Endothelial cell of umbilical vein (primary cell): ENCODE measurements around the gene PRG2. TPM values are rescaled to one million over a fixed set of nuclear protein-coding genes. Genes with fewer than 3 reads are reported as not detected.

Experiments used
- BruUV-seq: library from RNA; stranded (reverse); fragments of 400-500 nt; replicated peaks from 2 replicates; lab custom pipeline; 2021; lab: Mats Ljungman, UMichigan
- CTCF ChIA-PET: fragments of 300-600, 350-600 bp; sonication (Branson Sonifier 250); formaldehyde crosslinking; loops from one replicate; lab custom pipeline; 2021; ENCODE audit warnings: antibody characterized with exemption, inconsistent platforms; lab: Charles Lee
- POLR2A ChIA-PET: fragments of 300-600, 350-600 bp; sonication (Branson Sonifier 250); formaldehyde crosslinking; loops from one replicate; lab custom pipeline; 2021; ENCODE audit warnings: antibody characterized with exemption, inconsistent platforms; lab: Charles Lee
- DNase-seq: peaks from one replicate; pipeline ENCODE4 v3.0.0-alpha.2; 2011; ENCODE audit warnings: low read depth, low spot score
- FAIRE-seq: peaks from 2 replicates; lab custom pipeline; 2011; peaks lifted over from hg19 to GRCh38; lab: Jason Lieb, UNC
- H2AFZ ChIP-seq: 2 replicates; pipeline ENCODE4 v1.6.0; 2012; ENCODE audit warnings: low read depth, low read length, control low read depth, inconsistent platforms
- H3K27ac ChIP-seq: 2 replicates; pipeline ENCODE4 v1.5.1; 2011; ENCODE audit warnings: low read depth, mild to moderate bottlenecking, control low read depth, low read length, moderate library complexity; ENCODE audit not compliant: insufficient read depth
- H3K27me3 ChIP-seq, 2 experiments: 2 replicates each; pipeline versions ENCODE4 v1.6.0 to v1.6.1; 2011; ENCODE audit warnings: low read length in 2 of 2, mixed read lengths in 1 of 2; ENCODE audit not compliant: control insufficient read depth in 2 of 2, insufficient read depth in 2 of 2
- H3K36me3 ChIP-seq, 2 experiments: 2 replicates in 1 of 2; 3 replicates in 1 of 2; pipeline ENCODE4 v1.5.1; 2011; ENCODE audit warnings: low read length in 2 of 2, mild to moderate bottlenecking in 1 of 2, moderate library complexity in 1 of 2; ENCODE audit not compliant: control insufficient read depth in 2 of 2, insufficient read depth in 2 of 2; ENCODE audit errors: extremely low read depth in 1 of 2
- H3K4me1 ChIP-seq: 3 replicates; pipeline ENCODE4 v1.5.1; 2011; ENCODE audit warnings: mild to moderate bottlenecking, low read length; ENCODE audit not compliant: control insufficient read depth, insufficient read depth; ENCODE audit errors: extremely low read depth
- H3K4me2 ChIP-seq: 2 replicates; pipeline ENCODE4 v1.6.1; 2011; ENCODE audit warnings: low read length, control low read depth, mixed read lengths; ENCODE audit not compliant: insufficient read depth
- H3K4me3 ChIP-seq, 3 experiments: fragments of 200-600 bp in 1 of 3; sonication (generic), shearing (Covaris generic) in 1 of 3; replicated peaks in 1 of 3; 2 replicates each; pipeline ENCODE4 v1.5.1; 2011 to 2016; ENCODE audit warnings: control low read depth in 3 of 3, low read length in 3 of 3, mild to moderate bottlenecking in 2 of 3, inconsistent platforms in 1 of 3, low read depth in 1 of 3, moderate library complexity in 1 of 3; ENCODE audit not compliant: insufficient read depth in 1 of 3
- H3K79me2 ChIP-seq: 2 replicates; pipeline ENCODE4 v1.6.0; 2012; ENCODE audit warnings: low read length, inconsistent platforms; ENCODE audit not compliant: control insufficient read depth, insufficient read depth
- H3K9ac ChIP-seq: replicated peaks from 2 replicates; pipeline ENCODE3; 2011; ENCODE audit warnings: low read length, control low read depth; ENCODE audit not compliant: insufficient read depth; ENCODE audit errors: extremely low read depth
- H3K9me1 ChIP-seq: replicated peaks from 3 replicates; pipeline ENCODE4 v1.6.0; 2011; ENCODE audit warnings: mild to moderate bottlenecking, low read length; ENCODE audit not compliant: control insufficient read depth, insufficient read depth; ENCODE audit errors: extremely low read depth
- H3K9me3 ChIP-seq: replicated peaks from 2 replicates; pipeline ENCODE4 v1.5.1; 2012; ENCODE audit warnings: low read length, inconsistent platforms; ENCODE audit not compliant: control insufficient read depth, insufficient read depth
- H4K20me1 ChIP-seq: replicated peaks from 2 replicates; pipeline ENCODE3; 2011; ENCODE audit warnings: mild to moderate bottlenecking, low read length; ENCODE audit not compliant: control insufficient read depth, insufficient read depth; ENCODE audit errors: extremely low read depth
- CTCF ChIP-seq, 2 donors: IDR thresholded peaks; 1 replicate in 1 of 2; 2 replicates in 1 of 2; pipeline ENCODE4 v1.5.1; 2011; ENCODE audit warnings: low read length in 2 of 2, mild to moderate bottlenecking in 2 of 2, moderate library complexity in 2 of 2, control low read depth in 1 of 2, inconsistent platforms in 1 of 2, low read depth in 1 of 2; ENCODE audit not compliant: insufficient read depth in 1 of 2; ENCODE audit errors: extremely low read depth in 1 of 2
- EZH2 ChIP-seq: IDR thresholded peaks from 2 replicates; pipeline ENCODE4 v1.6.1; 2012; ENCODE audit warnings: borderline replicate concordance, low read depth, mild to moderate bottlenecking, moderate library complexity, low read length, inconsistent platforms; ENCODE audit not compliant: severe bottlenecking
- FOS ChIP-seq: IDR thresholded peaks from 2 replicates; pipeline ENCODE4 v1.6.1; 2011; ENCODE audit warnings: mild to moderate bottlenecking, low read length, moderate library complexity, borderline replicate concordance; ENCODE audit not compliant: insufficient read depth
- GATA2 ChIP-seq: IDR thresholded peaks from 2 replicates; pipeline ENCODE4 v1.7.0; 2011; ENCODE audit warnings: low read depth, mild to moderate bottlenecking, moderate library complexity, mixed read lengths, low read length; ENCODE audit not compliant: insufficient read length, insufficient read depth
- JUN ChIP-seq: IDR thresholded peaks from 2 replicates; pipeline ENCODE4 v1.6.1; 2011; ENCODE audit warnings: borderline replicate concordance, low read depth; ENCODE audit not compliant: insufficient read length, insufficient read depth
- MAX ChIP-seq: IDR thresholded peaks from 2 replicates; pipeline ENCODE4 v1.6.1; 2011; ENCODE audit not compliant: insufficient read depth, insufficient read length
- MYC ChIP-seq: IDR thresholded peaks from one replicate; pipeline ENCODE4 v1.6.1; 2011; ENCODE audit warnings: mild to moderate bottlenecking, low read depth, low read length
- POLR2A ChIP-seq: IDR thresholded peaks from 2 replicates; pipeline ENCODE4 v1.6.1; 2012; ENCODE audit warnings: low read depth, mild to moderate bottlenecking, control low read depth, low read length
- POLR2AphosphoS5 ChIP-seq: IDR thresholded peaks from 2 replicates; pipeline ENCODE4 v1.6.1; 2012; ENCODE audit warnings: low read depth, mild to moderate bottlenecking, control low read depth, low read length, moderate library complexity; ENCODE audit not compliant: insufficient read depth
- dilution Hi-C: fragments of 300-500 bp; cut with MboI; formaldehyde crosslinking; loops from one replicate; pipeline ENCODE4 v1.15.0; 2019; ENCODE audit warnings: low sequenced_read_pairs; ENCODE audit not compliant: extremely low pct_ligation_motif_present
- intact Hi-C: fragments of 100-400 bp; cut with micrococcal nuclease; formaldehyde crosslinking; loops from one replicate; pipeline ENCODE4 v1.10.0; 2022
- polyA plus RNA-seq, 4 experiments: library from polyadenylated mRNA; depleted of rRNA in 3 of 4; stranded (reverse) in 3 of 4; unstranded in 1 of 4; fragments of >200 nt; gene quantifications; 2 replicates each; pipeline versions ENCODE4 v1.2.1 to v1.2.3, GENCODE V29; 2011 to 2012; ENCODE audit warnings: missing spikeins in 1 of 4
- total RNA-seq: library from RNA; stranded (reverse); gene quantifications from 2 replicates; pipeline ENCODE4 v1.2.3, GENCODE V29; 2021

Gene PRG2
- total and polyA plus RNA-seq, 2 donors (not counting 3 experiments of a cell fraction or from before 2014, with no cell fraction given): 0.08 to 0.55 TPM

- Histone ChIP-seq H3K27ac (no peak overlapping the region), H3K27me3 (no peaks in the 10 kb centered on the region), H3K36me3 (peaks cover 12 to 21% of the 10 kb centered on the region in 2 experiments), H3K4me1 (peaks cover 41% of the 10 kb centered on the region), H2AFZ (no peak overlapping the region), H3K9me3 (no peaks in the 10 kb centered on the region), H3K79me2 (no peaks in the 10 kb centered on the region), H3K4me2 (no peak overlapping the region), H3K4me3 (no peak overlapping the region), H3K9me1 (no peaks in the 10 kb centered on the region), H4K20me1 (no peaks in the 10 kb centered on the region), H3K9ac (no peak overlapping the region)
- no TSS peak for BruUV-seq
- CTCF ChIA-PET: no interaction called here
- DNase-seq (no peak), FAIRE-seq (no peak)
- TF ChIP-seq FOS (no peak), CTCF (IDR thresholded peaks at IDR 0.05; ENCODE audit: extremely low read depth in 1 of 2, insufficient read depth in 1 of 2, low read depth in 1 of 2, low read length in 2 of 2) (no peak), JUN (no peak), POLR2AphosphoS5 (no peak), MAX (no peak), POLR2A (no peak), GATA2 (no peak), MYC (no peak), EZH2 (no peak)
- POLR2A ChIA-PET: no interaction called here
- dilution Hi-C loops (no loop called here), intact Hi-C loops (no loop called here)
These were observed 19.8 kb upstream of the PRG2 start for GRCh38 chr11:57410287-57410686.
